Mammary epithelial cell (primary cell): ENCODE measurements around the gene IGLL1.

ENCODE experiments used
- CTCF ChIP-seq, 2 donors: IDR thresholded peaks in 1 of 2; conservative IDR thresholded peaks in 1 of 2; 2 replicates each; pipeline ENCODE4 v1.5.1; 2011 to 2012; ENCODE audit warnings: inconsistent platforms in 2 of 2, low read length in 2 of 2, mild to moderate bottlenecking in 2 of 2, control low read depth in 1 of 2, low read depth in 1 of 2; ENCODE audit not compliant: insufficient read depth in 1 of 2; ENCODE audit errors: extremely low read depth in 1 of 2
- EZH2 ChIP-seq: IDR thresholded peaks from 2 replicates; pipeline ENCODE4 v1.6.1; 2012; ENCODE audit warnings: low read length, inconsistent platforms, borderline replicate concordance

GRCh38 chr22:23621082-23621780, 41.1 kb upstream of the IGLL1 start:
- no peak for TF ChIP-seq EZH2
- no peak for TF ChIP-seq CTCF (conservative IDR thresholded peaks at IDR 0.05 in 1 of 2, IDR thresholded peaks at IDR 0.05 in 1 of 2; ENCODE audit: extremely low read depth in 1 of 2, insufficient read depth in 1 of 2, low read depth in 1 of 2, low read length in 2 of 2)
